Measurements from ENCODE around the gene IFNAR2. TPM values are rescaled to one million over a fixed set of nuclear protein-coding genes. Genes with fewer than 3 reads are reported as not detected.

IFNAR2 gene
- total and polyA plus RNA-seq, 2 experiments from 2014 or later = 16.8 to 18.2 TPM

DNA sequence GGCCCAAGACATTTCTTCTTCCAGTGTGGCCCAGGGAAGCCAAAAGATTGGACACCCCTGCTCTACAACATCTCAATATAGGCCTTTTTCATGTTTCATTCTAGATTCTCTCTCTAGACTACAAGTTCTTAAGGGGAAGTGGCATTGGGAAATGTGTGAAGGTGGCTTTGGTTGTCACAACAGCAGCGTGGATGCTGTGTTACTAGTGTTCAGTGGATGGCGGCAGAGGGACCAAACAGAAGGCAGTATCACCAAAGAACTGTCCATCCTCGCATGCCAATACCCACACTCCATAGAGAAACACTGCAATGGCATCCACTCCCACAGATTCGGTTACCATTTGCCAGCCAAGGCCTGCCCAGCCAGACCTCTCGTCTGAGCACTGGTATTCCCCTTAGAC, 24.3 kb upstream of the IFNAR2 start:
- no peak overlapping the region for H3K27ac Mint-ChIP-seq
- ATAC-seq = no peak
- H3K4me3 Mint-ChIP-seq = no peak overlapping the region

GRCh38 chr21:33206771-33207281, 22.9 kb upstream of the IFNAR2 start:
- H3K27me3 Mint-ChIP-seq (ENCODE audit: insufficient read depth, low read depth, poor library complexity) = peaks cover 10% of the 10 kb centered on the region
- H3K27ac ChIP-seq (ENCODE audit: low read depth) = no peak overlapping the region
- H3K4me3 ChIP-seq = no peak overlapping the region
- no peaks in the 10 kb centered on the region for H3K27me3 ChIP-seq (ENCODE audit: insufficient read depth)
- no peaks in the 10 kb centered on the region for H3K4me1 ChIP-seq (ENCODE audit: insufficient read depth)
- no peaks in the 10 kb centered on the region for H3K79me2 ChIP-seq (replicated peaks; ENCODE audit: insufficient read depth)
- no peaks in the 10 kb centered on the region for H3K9me2 ChIP-seq (ENCODE audit: insufficient read depth)
- no peak overlapping the region for H3K27ac Mint-ChIP-seq
- no peak overlapping the region for H3K4me2 ChIP-seq
- no peaks in the 10 kb centered on the region; the same call in 2 of the 3 replicates for H3K4me1 Mint-ChIP-seq
- no peak overlapping the region for H3K4me3 Mint-ChIP-seq
- DNase-seq (ENCODE audit: low spot score) (no peak), ATAC-seq (no peak)
- H3K9me3 Mint-ChIP-seq = peaks cover 22% of the 10 kb centered on the region
- no peaks in the 10 kb centered on the region for H4K20me1 ChIP-seq (replicated peaks; ENCODE audit: insufficient read depth)
- H3F3A ChIP-seq (replicated peaks; ENCODE audit: low read depth) = no peaks in the 10 kb centered on the region
- H3K36me3 ChIP-seq (ENCODE audit: insufficient read depth) = no peaks in the 10 kb centered on the region
- no peaks in the 10 kb centered on the region; the same call in 2 of the 3 replicates for H3K36me3 Mint-ChIP-seq (ENCODE audit: low read depth)
- H2AFZ ChIP-seq = no peak overlapping the region
- TF ChIP-seq, protein P1, sequence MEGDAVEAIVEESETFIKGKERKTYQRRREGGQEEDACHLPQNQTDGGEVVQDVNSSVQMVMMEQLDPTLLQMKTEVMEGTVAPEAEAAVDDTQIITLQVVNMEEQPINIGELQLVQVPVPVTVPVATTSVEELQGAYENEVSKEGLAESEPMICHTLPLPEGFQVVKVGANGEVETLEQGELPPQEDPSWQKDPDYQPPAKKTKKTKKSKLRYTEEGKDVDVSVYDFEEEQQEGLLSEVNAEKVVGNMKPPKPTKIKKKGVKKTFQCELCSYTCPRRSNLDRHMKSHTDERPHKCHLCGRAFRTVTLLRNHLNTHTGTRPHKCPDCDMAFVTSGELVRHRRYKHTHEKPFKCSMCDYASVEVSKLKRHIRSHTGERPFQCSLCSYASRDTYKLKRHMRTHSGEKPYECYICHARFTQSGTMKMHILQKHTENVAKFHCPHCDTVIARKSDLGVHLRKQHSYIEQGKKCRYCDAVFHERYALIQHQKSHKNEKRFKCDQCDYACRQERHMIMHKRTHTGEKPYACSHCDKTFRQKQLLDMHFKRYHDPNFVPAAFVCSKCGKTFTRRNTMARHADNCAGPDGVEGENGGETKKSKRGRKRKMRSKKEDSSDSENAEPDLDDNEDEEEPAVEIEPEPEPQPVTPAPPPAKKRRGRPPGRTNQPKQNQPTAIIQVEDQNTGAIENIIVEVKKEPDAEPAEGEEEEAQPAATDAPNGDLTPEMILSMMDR (conservative IDR thresholded peaks at IDR 0.05; ENCODE audit: low read depth in 2 of 2) = no peak
- no peak for TF ChIP-seq ETS1 (IDR thresholded peaks at IDR 0.05)
- TF ChIP-seq ZNF114 (CRISPR knock-in tag; IDR thresholded peaks at IDR 0.05) = no peak
- TF ChIP-seq CREB1 (CRISPR knock-in tag; IDR thresholded peaks at IDR 0.05; ENCODE audit: low read depth) = no peak

More for the DNA sequence above, 24.3 kb upstream of the IFNAR2 start:
- Histone ChIP-seq H3K36me3 (ENCODE audit: insufficient read depth) (no peaks in the 10 kb centered on the region), H3K4me2 (no peak overlapping the region), H4K20me1 (replicated peaks; ENCODE audit: insufficient read depth) (no peaks in the 10 kb centered on the region), H3K27me3 (ENCODE audit: insufficient read depth) (no peaks in the 10 kb centered on the region), H3K9me2 (ENCODE audit: insufficient read depth) (no peaks in the 10 kb centered on the region), H2AFZ (no peak overlapping the region), H3K4me3 (no peak overlapping the region), H3K27ac (ENCODE audit: low read depth) (no peak overlapping the region), H3K4me1 (ENCODE audit: insufficient read depth) (no peaks in the 10 kb centered on the region), H3F3A (replicated peaks; ENCODE audit: low read depth) (no peaks in the 10 kb centered on the region), H3K79me2 (replicated peaks; ENCODE audit: insufficient read depth) (no peaks in the 10 kb centered on the region)
- no peak for DNase-seq (ENCODE audit: low spot score)
- Mint-ChIP-seq H3K9me3 (peaks cover 22% of the 10 kb centered on the region), H3K36me3 (ENCODE audit: low read depth) (no peaks in the 10 kb centered on the region; the same call in 2 of the 3 replicates), H3K4me1 (no peaks in the 10 kb centered on the region), H3K27me3 (ENCODE audit: insufficient read depth, low read depth, poor library complexity) (peaks cover 13% of the 10 kb centered on the region)
- TF ChIP-seq, protein P1 (conservative IDR thresholded peaks at IDR 0.05; ENCODE audit: low read depth in 2 of 2) = 0 out of 4 replicates have a peak, but pooled peaks of 1 of the 2 experiments have one; percentile 4
- TF ChIP-seq ETS1 (IDR thresholded peaks at IDR 0.05) = no peak
